ENCODE results near the gene SNX6. TPM values are rescaled to one million over a fixed set of nuclear protein-coding genes. Genes with fewer than 3 reads are reported as not detected.
"Not testable (repeated sequence)": the region's sequence is repeated elsewhere in the genome, so short reads cannot be mapped to it uniquely, and the experiment has no call there.

Gene SNX6
- total and polyA plus RNA-seq, 7 donors, result 30.7 to 66.2 (median 43.8) TPM

DNA sequence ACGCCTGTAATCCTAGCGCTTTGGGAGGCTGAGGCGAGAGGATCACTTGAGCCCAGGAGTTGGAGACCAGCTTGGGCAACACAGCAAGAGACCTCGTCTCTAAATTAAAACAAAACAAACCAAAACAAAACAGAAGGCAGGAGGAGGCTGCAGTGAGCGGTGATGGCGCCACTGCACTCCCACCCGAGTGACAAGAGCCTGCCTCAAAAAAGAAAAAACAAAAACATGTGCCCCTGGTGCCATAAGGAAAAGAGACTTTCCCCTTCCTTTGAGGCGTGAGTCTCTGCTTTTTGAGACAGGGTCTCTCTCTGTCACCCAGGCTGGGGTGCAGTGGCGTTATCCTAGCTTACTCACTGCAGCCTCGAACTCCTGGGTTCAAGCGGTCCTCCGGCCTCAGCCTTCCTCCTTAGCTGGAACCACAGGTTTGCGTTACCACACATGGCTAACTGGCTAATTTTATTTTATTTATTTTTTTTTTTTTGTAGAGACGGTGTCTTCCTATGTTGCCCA lies 81.4 kb downstream of the SNX6 start:
- DNase-seq (no peak), ATAC-seq (no peak)
- H3K9me3 ChIP-seq, result no peaks in the 10 kb centered on the region
- no peaks in the 10 kb centered on the region for H3K27me3 ChIP-seq (ENCODE audit: insufficient read depth in 3 of 3, low read length in 2 of 3)
- peak overlapping the region; percentile 58 for H3K27ac ChIP-seq
- H3K4me3 ChIP-seq, result no peak overlapping the region
- H3K4me1 ChIP-seq, result no peaks in the 10 kb centered on the region
- H3K36me3 ChIP-seq (ENCODE audit: insufficient read depth in 1 of 2, low read depth in 1 of 2), result no peaks in the 10 kb centered on the region
- intact Hi-C loops (cut with DNase I), result no loop called here
- TF ChIP-seq, protein P1, sequence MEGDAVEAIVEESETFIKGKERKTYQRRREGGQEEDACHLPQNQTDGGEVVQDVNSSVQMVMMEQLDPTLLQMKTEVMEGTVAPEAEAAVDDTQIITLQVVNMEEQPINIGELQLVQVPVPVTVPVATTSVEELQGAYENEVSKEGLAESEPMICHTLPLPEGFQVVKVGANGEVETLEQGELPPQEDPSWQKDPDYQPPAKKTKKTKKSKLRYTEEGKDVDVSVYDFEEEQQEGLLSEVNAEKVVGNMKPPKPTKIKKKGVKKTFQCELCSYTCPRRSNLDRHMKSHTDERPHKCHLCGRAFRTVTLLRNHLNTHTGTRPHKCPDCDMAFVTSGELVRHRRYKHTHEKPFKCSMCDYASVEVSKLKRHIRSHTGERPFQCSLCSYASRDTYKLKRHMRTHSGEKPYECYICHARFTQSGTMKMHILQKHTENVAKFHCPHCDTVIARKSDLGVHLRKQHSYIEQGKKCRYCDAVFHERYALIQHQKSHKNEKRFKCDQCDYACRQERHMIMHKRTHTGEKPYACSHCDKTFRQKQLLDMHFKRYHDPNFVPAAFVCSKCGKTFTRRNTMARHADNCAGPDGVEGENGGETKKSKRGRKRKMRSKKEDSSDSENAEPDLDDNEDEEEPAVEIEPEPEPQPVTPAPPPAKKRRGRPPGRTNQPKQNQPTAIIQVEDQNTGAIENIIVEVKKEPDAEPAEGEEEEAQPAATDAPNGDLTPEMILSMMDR (IDR thresholded peaks at IDR 0.05), result no peak
- WGBS, 3 donors, result 84 to 92% (median 88%) methylated on average over 14 of the region's 14 CpGs

DNA sequence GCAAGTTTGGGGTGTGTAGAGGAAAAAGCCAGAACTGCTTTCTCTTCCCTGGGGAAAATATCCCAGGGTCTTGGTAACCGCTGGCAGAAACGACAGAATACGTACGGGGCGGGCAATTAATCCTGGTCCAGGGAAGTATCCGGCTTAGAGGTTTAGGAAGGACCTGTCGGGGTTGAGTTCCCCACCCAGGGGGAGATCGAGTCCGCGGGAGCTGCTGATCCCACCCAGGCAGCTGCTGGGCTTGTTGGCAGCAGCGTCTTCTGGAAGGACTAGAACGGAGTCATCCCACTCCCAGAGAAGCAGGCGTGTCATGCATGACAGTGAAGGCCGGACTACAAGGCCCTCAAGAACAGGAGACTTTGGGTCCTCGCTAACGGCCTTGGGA lies 82.8 kb downstream of the SNX6 start:
- intact Hi-C loops (cut with DNase I); H3K27me3 ChIP-seq (ENCODE audit: insufficient read depth in 3 of 3, low read length in 2 of 3); H3K4me3 ChIP-seq; H3K4me1 ChIP-seq; H3K27ac ChIP-seq; DNase-seq; H3K9me3 ChIP-seq; H3K36me3 ChIP-seq (ENCODE audit: insufficient read depth in 1 of 2, low read depth in 1 of 2): not testable (repeated sequence)
- WGBS, 3 donors, result no CpG with 5 or more reads among the region's 16 CpGs
- peak; percentile 12 to 29 (median 24) for ATAC-seq

DNA sequence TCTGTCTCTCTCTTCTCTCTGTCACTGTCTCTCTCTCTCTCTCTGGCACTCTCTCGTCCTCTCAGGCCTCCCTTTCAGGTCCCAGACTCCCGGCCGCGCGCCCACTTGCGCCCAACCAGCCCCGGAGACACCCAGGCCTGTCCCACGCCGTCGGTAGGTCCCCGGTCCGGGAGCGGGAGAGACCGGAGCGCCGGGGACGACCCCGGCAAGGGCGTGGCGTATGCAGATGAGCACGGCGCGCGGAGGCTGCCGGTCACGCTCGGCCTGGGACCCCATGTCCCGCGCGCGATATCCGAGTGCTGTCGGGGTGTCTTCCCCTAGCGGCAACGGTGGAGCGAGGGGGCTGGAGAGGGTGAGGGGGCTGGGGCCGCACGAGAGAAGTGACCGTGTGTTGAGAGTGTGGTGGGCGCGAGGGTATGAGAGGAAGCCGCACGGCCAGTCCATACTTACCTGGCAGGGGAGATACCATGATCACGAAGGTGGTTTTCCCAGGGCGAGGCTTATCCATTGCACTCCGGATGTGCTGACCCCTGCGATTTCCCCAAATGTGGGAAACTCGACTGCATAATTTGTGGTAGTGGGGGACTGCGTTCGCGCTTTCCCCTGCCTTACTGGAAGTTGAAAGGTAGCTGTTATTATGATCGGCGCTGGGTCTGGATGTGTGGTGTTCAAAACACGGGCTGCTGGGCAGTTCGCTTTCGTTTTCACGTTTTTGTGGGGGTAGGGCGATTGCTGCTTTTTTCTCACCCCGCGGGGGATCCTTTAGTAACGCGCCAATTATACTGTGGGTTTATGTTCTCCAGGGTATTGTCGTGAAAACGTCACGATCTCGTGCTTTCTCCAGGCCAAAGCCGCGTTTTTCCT lies 83.4 kb downstream of the SNX6 start:
- H3K4me1 ChIP-seq; intact Hi-C loops (cut with DNase I); DNase-seq; H3K27ac ChIP-seq; H3K36me3 ChIP-seq (ENCODE audit: insufficient read depth in 1 of 2, low read depth in 1 of 2); H3K9me3 ChIP-seq; H3K27me3 ChIP-seq (ENCODE audit: insufficient read depth in 3 of 3, low read length in 2 of 3); H3K4me3 ChIP-seq: not testable (repeated sequence)
- peak; percentile 92 to 95 (median 94) for ATAC-seq
- no CpG with 5 or more reads among the region's 68 CpGs for WGBS, 3 donors

DNA sequence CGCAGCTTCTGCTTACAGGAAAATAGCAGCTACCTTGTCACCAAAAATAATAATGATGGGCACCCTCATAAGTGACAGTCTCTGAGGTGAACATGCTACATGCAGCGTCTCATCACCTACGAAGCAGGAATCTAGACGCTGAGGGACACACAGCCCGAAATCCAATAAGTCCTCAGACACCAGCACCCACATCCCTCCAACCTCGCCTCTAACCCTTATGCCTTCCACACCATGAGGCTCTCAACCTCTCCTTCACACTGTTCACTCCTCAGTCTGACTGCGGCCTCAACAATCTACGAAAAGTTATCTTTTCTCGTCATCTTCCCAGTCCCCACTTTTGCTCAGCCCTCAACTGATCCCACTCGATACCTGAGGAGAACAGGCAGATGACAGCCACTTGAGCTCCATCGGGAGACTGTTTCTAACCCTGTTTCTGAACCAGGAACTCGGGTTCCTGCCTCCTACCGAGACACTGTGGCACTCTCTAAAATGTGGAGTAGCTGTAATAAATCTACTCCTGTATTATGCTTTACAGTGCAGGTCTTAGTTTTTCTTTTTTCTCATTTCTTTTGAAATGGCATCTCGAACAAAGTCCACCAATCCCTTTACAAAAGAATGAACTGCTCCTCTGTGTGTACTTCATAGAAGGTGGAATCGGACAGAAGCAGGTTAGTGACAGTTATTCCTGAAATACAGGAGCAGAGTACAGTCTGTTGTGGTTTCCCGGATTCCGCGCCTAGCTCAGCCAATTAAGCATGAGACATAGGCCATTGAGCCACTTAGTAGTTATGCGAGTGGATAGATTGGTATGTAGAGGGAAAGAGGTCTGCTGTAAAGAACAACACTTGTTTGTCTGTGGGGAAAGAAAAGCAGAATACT lies 89.5 kb downstream of the SNX6 start:
- peaks cover 23% of the 10 kb centered on the region for H3K4me1 ChIP-seq
- ATAC-seq; intact Hi-C loops (cut with DNase I); H3K27me3 ChIP-seq (ENCODE audit: insufficient read depth in 3 of 3, low read length in 2 of 3); DNase-seq; H3K9me3 ChIP-seq: not testable (repeated sequence)
- H3K27ac ChIP-seq, result peak overlapping the region; percentile 97
- peak overlapping the region; percentile 84 for H3K4me3 ChIP-seq
- 82 to 88% (median 83%) methylated on average over 13 of the region's 19 CpGs for WGBS, 3 donors
- H3K36me3 ChIP-seq (ENCODE audit: insufficient read depth in 1 of 2, low read depth in 1 of 2), result peaks cover 0 to 22% of the 10 kb centered on the region in 2 donors

DNA sequence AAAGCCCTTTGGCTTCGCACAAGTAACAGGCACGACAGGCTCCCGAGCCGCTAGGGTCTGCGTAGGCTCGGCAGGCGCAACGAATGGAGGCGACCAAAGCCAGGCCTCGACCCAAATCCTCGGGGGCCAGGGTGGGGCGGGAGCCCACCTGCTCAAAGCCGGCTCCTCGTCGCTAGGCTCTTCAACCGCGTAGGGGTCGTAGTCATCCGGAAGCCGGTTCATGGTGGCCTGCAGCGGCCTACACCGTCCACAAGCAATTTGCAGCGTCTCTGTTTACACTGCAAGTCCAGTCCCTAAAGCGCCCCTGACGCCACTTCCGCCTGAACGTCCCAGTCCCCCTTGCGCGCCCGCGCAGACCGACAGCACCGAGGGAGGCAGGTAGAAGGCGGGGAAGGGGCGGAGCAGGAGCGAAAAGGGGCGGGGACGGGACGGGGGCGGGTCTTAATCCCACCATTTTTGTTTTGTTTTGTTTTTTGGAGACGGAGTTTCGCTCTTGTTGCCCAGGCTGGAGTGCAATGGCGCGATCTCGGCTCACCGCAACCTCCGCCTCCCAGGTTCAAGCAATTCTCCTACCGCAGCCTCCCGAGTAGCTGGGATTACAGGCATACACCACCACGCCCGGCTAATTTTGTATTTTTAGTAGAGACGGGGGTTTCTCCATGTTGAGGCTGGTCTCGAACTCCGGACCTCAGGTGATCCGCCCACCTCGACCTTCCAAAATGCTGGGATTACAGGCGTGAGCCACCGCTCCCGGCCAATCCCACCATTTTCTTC lies 90.4 kb downstream of the SNX6 start, which contains the start of gene EAPP:
Gene EAPP, minus strand, starts transcription at position 295 of the 774 bp plus-strand sequence. Its CDS starts 73 bp downstream, at position 222.
- WGBS, 3 donors, result 1 to 2% (median 1%) methylated on average over 51 to 59 of the region's 59 CpGs
- intact Hi-C loops (cut with DNase I), result loop anchor here (5.0 kb wide), 1 partner anchor 77 kb away; the partner anchor contains the start of gene SPTSSA (in 2 of the 2)
- peak; percentile 99 for ATAC-seq
- Histone ChIP-seq H3K27ac (peak within 1 kb of the TSS; percentile 97), H3K9me3 (no peaks in the 10 kb centered on the region), H3K27me3 (ENCODE audit: insufficient read depth in 3 of 3, low read length in 2 of 3) (no peaks in the 10 kb centered on the region), H3K36me3 (ENCODE audit: insufficient read depth in 1 of 2, low read depth in 1 of 2) (peaks cover 0 to 30% of the 10 kb centered on the region in 2 donors), H3K4me3 (peak within 1 kb of the TSS; percentile 84), H3K4me1 (peaks cover 23% of the 10 kb centered on the region)
- peak; percentile 98 to 99 for DNase-seq
- TF ChIP-seq, protein P1 (IDR thresholded peaks at IDR 0.05), result no peak

Data from psoas muscle (tissue), 8 donors.